NCI-H526 (cell line): ENCODE data around the gene GPRC5C.
A peak's percentile ranks its signal among the peaks of the same experiment; 100 is the strongest.

ENCODE experiments used
- DNase-seq, 2 experiments: peaks; one replicate each; lab custom pipeline; 2025; lab: John Stamatoyannopoulos, UW

Gene GPRC5C

DNA sequence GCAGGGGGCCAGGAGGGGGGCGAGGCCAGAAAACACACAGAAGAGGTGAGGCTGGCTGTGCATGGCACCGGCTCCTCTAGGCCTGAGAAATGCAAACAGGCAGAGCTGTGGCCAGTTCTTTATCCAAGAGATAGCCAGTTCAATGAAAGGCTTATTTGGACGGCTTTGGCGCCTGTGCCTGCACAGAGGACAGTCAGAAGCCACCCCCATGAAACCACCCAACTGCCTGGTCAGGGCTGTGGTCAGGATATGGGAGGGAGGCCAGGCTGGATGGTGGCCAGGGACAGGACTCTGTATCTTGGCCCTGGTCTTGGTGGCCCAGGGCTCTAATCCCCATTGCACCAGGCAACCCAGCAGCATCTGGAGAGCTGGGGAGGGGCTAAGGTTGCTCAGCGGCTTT is 24.5 kb upstream of the GPRC5C start:
- no peak for DNase-seq

DNA sequence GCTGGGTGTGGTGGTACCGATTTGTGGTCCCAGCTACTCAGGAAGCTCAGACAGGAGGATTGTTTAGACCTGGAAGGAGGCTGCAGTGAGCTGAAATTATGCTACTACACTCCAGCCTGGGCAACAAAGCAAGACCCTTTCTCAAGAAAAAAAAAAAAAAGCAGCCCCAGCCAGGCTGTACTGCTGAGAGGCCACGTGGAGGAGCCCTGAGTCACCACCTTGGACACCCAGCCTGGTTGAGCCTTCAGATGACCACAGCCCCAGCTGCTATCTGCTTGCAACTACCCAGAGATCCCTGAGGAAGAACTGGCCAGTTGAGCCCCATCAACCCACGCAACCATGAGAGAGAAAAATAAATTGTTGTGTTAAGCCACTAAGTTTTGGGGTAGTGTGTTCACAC is 23.6 kb upstream of the GPRC5C start:
- no peak for DNase-seq

DNA sequence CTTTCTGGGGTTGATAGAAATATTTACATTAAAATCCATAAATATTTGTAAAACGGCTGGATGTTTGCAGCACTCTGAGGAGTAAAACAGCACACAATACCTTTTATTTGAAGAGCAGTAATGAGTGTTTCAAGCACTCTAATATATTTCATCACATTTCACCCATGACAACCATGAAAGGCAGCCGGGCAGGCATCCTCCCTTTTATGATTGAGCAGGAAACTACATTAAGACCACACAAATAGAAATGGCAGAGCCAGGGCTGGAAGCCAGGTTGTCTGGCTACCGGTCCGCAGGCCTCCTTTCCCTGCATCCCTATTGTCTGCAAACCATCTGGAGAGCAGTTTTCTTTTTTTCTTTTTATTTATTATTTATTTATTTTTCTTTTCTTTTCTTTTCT is 23.1 kb upstream of the GPRC5C start:
- no peak for DNase-seq

DNA sequence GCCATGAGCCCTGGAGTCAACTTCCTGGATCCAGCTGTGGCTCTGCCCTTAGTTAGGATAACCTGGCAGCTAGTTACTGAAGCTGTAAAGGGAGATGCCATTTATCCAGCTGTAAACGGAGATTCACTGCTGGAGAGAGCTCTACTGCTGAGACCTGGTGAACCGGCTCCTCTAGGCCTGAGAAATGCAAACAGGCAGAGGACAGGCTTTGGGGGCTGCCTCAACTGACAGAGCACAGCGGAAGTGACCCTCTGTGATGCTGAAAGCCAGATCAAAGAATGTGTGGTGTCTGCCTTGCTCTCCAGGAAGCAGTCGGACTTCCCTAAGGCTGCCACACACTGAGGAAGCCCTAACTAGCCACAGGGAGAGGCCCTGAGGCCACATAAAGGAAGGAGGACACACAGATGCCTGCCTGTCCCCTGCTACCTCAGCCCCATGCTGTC is 21.9 kb upstream of the GPRC5C start:
- DNase-seq = no peak

DNA sequence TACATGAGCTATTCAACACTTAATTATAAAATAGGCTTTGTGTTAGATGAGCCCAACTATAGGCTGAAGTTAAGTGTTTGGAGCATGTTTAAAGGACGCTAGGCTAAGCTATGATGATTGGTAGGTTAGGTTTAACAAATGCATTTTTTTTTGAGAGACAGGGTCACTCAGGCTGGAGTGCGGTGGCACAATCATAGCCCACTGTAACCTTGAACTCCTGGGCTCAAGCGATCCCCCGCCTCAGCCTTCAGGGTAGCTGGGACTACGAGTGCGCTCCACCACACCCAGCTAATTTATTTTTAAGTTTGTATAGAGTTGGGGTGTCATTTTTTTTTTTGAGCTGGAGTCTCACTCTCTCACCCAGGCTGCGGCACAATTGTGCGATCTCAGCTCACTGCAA is 19.3 kb upstream of the GPRC5C start:
- DNase-seq = no peak

DNA sequence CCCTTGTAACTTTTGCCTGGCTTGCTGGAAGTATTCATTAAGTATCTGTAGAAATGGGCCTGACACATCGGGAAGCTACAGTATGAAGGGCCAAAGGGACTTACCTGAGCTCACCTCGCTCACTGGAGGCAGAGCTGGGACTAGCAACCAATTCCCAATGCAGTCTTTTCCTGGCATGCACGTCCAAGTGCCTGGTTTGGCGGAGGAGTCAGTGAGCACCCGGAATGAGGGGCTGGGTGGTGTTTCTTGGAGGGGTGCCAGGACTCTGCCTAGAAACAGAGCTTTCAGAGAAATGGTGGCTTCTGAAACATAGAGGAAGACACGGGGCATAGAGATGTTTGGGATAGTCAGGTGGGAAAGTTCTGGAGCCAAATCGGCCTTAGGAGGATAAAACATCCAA is 18.4 kb upstream of the GPRC5C start:
- no peak for DNase-seq

DNA sequence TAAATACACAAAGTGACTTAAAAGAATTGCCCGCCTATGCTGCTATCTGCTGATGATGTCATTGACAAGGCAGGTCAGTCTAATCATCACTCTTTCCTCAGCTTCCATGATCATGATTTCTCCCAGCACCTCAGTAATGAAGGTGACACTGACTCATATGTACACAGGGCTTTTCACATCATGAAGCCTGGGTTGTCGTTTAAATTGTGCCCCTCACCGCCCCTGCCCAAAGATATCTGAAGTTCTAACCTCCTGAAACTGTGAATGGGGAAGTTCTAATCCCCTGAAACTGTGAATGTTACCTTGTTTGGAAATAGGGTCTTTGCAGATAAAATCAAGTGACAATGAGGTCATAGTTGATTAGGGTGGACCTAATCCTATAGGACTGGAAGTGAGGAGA is 17.4 kb upstream of the GPRC5C start:
- DNase-seq = no peak

DNA sequence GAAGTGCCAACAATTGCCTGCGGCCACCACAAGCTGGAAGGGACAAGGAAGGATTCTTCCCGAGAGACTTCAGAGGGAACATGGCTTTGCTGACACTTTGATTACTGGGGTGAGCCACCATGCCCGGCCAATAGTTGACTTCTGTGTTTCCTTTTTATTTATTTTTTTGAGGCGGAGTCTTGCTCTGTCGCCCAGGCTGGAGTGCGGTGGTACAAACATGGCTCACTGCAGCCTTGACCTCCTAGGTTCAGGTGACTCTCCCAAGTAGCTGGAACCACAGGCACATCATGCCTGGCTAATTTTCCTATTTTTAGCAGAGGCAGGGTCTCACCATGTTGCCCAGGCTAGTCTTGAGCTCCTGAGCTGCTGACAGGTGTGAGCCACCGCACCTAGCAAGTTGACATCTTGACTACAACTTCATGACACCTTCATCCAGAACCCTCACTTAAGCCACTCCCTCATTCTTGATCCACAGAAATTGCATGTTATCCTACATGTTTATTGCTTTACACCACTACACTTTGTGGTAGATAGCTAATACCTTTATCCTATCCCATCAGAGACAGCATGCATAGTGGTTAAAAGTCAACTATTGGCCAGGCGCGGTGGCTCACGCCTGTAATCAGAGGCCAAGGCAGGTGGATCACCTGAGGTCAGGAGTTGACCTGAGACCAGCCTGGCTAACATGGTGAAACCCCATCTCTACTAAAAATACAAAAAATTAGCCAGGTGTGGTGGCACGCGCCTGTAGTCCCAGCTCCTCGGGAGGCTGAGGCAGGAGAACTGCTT is 16.1 kb upstream of the GPRC5C start:
- DNase-seq = no peak

DNA sequence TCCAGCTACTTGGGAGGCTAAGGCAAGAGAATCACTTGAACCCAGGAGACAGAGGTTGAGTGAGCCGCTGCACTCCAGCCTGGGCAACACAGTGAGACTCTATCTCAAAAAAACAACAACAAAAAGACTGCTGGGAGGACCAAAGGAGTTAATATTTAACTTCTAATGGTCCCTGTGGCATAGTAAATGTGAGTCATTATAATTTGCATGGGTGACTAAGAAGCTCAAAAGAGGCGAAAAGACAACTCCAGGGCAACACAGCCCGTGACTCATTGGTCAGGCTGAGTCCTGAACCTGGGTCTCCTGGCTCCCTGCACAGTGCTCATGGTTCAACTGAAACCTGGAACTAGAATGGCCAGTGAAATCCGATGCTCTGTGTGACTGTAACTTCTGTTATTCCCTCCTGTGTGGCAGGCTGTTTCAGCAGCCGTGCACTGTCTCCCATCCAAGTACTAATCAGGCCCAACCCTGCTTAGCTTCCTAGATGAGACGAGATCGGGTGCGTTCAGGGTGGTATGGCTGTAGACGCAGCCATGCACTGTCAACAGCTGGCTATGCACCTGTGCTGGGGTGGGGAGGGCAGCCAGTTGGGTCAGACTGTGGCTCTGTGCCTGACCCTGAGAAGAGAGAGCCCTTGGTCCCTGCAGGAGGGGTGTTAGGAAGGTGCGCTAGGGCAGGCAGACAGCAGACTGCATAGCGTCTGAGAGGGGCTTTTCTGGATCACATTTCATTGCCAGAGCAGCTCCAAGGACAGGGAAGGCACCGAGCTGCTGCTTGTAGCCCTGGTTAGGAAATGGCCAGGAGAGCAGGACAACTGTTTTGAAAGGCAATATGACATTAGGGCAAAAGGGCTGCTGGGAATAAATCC is 14.5 kb upstream of the GPRC5C start:
- peak; percentile 56 to 76 for DNase-seq

DNA sequence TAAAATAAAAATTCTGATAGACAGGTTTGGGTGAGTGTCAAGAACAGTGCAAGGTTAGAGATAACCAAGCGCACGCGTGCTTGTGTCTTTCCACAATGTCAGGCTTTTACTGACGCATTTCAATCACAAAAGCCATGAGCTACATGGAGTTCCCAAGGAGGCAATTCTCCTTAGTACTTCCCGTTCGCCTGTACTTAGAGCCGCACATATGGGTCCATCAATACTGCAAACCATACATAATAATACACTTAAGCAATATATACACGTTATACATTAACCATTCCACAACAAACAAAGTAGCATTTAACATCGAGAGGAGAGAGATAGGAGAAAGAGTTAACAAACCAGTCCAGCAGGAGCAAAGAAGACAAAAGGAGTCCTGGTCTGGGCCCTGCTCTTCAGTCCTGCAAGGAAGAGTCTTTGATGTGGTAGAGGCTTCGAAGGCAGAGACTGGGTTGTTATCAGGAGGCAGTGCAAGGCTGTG is 11.9 kb upstream of the GPRC5C start:
- DNase-seq = no peak

DNA sequence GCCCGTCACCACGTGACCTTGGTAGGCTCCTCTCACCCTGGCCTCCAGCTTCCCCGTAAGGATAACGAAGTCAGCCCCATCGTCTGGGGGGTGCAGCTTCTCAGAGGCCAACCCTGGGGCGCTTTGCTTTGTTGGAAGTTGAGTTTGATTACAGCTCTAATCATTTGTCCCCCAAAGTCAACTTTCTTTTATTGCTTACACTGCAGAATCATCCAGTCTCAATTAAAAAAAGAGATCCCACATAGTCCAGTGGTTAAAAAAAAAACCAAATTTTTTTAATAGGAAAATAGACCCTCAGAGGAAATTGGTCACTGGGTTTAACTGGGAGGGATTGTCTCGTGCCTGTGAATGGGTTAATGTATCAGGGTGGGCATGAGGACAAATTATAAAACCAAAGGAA is 7.8 kb upstream of the GPRC5C start:
- DNase-seq = no peak

DNA sequence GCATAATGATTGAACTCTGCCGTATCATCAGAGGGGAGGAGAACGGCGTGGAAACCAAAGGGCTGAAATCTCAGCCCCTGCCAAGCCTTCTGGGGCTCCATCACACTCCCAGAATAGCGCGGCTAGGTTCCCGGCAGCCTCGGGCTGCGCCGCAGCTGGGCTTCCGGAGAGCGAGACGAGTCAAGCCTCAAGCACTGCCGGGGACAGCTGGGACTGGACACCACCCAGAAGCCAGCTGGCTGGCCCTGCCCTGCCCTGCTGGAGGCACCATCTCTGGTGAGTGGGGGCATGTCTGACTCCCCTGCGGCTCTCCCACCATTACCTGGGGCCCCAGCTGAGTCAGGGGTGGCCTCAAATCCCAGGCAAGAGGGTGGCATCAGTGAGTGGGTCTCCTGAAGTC is 7.2 kb upstream of the GPRC5C start:
- DNase-seq = no peak

DNA sequence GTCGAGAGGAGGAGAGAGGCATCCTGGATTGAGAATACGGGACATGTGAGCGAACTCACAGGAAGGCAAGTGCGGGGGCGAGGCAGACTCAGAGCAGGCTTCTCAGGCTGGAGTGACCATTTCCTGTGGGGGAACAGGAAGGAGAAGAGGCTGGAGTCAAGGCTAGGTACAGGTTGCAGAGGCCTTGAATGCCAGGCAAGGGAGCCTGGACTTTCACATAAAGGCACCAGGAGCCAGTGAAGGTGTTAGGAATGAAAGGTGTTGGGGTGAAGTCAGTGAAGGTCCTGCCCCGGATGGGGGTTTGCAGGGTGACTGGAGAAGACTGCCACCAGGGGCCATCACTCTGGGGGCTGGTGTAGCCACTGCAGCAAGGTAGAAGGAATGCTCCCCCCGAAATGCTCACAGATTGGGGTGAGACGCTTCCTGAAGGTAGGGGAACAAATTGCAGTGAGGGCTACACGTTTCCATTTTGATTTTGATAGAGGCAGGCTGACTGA is 5.3 kb upstream of the GPRC5C start:
- no peak for DNase-seq

DNA sequence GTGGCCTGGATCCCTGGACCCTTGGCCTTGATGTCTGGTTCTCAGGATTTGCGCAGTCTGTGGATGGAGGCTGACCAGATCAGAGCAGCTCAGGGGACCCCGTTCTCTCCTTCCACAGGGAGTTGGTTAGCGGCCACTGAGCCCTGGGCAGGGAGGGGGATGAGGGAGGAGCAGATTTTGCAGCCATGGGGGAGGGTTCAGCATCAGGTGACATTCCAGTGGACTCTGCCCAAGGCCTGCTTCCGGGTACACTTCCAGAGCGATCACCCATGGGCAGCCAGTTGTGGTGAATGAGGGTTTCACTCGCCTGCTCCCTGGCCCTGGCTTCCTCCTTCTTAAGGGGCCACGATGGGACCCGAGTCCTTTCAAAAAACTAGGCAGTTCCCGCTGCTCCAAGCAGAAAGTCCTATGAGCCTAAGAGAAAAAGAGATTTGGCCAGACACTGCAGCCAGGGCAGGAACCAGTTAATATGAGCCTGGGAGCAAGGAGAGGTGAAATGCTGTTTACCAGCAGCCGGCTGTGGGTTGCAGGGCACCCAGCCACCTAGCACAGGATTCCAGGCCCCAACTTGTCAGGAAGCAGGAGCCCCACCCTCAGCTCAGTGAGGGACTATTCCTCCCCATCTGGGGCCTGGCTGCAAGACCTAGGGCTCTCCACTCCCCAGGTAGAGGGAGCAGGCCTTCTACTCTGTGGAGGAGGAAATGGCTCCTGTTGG is 4.7 kb upstream of the GPRC5C start:
- DNase-seq = peak in 1 of 2 experiments; percentile 48

DNA sequence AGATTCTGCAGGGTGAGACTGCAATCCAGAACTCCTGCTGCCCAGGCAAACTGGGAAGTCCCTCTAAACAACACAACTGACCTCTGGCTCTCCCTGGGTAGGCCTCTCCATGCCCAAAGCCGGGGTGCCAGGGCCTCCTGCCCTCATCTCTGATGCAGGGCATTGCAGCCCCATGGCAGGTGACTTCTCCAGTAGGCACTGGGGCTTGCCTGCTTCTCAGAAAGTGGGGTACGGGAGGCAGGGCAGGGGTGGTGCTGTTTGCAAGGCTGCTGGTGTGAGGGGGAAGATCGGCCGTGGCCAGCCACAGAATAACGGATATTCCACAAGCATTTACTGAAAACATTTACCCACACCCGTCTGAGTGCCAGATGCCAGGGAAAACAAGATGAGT is 4.1 kb upstream of the GPRC5C start:
- DNase-seq = no peak

DNA sequence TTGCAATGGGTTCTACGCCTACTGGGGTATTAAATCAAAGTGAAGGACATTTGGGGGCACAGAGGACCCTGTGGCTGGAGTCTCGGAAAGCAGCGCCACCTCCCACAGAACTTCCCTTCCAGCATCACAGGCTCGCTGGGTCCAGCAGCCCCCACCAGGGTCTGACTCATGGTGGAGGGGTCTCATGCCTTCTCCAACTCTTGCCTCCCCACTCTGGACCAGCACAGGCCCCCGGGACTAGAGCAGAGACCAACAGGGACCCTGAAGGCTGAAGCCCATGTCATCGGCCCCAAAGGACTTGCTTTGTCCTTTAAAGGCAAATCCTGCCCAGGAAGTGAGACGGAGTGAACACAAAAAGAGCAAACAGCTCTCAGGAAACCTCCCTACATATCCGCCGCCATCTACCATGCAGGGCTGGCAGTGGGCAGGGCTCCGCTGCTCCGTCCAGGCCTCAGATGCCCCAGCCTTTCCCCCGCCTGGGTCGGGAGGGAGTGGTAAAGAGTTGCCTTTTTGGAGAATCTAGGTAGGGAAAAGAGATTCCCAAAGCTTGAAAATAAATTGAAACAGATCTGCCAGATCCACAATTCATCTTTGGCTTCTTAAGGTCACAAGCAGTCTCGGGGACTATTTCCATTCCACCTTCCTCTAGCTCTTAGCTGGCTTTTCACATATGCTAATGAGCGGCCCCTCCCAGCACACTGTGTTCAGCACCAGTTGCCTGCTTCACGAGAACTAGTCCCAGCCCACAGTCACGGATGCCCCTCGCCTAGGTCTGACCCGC is 2.1 kb upstream of the GPRC5C start:
- DNase-seq = peak in 1 of 2 experiments; percentile 56

DNA sequence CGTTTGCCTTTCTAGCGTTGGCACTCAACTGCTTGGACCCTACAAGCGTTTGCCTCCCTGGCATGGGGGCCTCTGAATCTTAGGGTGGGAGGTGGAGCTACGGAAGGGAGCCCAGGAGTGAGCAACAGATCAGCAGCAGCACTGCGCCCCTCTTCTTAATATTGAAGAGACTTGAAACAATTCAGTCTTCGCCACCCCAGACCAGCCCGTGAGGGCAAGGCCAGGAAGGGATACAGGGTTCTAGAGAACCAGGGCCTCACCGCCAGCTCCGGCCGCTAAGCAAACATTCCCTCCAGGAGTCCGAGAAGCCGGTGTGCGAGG is 1.5 kb upstream of the GPRC5C start:
- DNase-seq = no peak

DNA sequence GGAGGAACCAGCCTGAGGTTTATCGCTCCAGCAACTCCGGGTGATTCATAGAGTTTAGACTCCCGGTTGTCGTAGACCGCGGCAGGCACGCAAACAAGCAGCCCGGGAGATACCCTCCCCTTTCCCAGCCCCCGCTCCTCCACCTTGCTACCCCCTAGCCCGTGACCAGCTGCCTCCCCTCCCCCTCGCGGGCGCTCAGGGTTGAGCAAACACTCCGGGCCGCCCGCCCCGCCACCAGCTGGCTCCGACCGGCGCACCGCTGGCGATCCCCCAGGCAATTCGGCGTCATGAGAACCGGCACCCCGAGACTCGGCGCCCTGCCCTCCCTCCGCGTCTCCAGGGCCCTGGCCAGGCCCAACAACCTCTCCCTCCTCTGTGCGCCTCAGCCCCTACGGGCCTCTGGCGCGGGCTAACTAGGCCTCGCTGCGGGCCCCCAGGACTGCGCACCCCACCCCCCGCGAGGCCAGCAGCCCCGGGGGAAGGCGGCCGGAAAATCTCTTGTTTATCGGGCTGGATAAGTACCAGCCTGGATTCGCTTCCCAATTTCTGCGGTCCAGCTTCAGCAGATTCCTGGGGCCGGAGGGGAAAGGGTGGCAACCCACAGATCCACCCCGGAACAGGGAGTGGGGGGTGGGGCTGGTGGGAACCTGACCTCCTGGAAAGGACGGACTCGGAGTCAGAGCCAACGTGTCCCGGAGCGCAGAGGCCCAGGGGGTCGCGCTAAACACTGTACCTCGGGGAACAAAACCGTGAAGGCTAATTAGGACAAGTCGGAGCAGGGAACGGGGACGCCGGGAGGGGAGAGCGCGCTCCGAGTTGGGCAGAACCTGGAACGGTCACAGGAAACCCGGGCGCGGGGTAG is 951 bp upstream of the GPRC5C start:
- DNase-seq = peak; percentile 76 to 91

DNA sequence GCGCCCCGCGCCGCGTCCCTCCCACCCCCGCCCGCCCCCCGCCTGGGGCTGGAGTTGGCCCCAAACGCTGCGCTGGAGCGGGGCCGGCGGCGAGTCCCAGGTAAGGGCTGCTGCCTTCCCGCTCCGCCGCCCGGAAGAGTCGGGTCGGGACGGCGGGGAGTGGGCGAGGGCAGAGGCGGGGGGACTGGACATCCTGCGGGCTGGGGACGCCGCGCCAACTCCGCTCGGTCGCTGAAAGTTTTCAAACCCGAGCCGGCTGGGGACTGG is 469 bp downstream of the GPRC5C start:
- DNase-seq = peak in 1 of 2 experiments; percentile 50

DNA sequence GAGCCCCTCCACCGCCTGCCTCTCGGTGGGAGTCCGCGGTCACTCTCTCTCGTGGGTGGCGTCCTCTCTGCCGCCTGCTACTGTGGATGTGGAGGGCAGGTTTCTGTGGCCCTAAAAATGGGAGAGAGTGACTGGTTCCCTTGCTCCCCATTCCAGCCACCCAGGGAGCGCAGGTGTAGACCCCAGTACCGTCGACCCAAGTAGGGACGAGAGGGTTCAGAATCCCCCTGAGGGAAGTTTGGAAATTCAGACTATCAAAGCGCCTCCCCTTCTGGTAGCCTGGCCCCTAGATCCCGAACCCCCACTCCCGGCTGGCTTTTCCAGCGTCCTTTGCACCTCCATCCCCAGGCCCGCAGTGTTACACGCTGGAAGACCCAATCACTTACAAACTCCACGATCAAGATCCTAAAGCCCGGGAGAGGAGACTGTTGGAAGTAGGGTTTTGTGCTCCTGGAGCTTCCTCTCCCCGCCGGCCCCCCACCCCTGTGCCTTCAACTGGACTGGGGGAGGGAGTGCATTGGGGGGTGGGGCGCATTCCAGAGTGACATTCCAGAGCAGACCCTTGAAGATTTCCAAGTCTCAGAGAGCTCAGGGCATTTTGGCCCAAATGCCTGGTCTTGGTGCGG is 991 bp downstream of the GPRC5C start:
- peak in 1 of 2 experiments; percentile 15 for DNase-seq
